Loucy (cell line): ENCODE measurements around the gene NHLRC4.
A peak's percentile ranks its signal among the peaks of the same experiment; 100 is the strongest.

Experiments
- H2AFZ ChIP-seq: fragments of 200-600 bp; sonication (generic); 2 replicates; pipeline ENCODE4 v1.6.0; 2016; ENCODE audit warnings: antibody characterized with exemption, mild to moderate bottlenecking, low read length, moderate library complexity
- H3F3A ChIP-seq: fragments of 200-600 bp; 2 replicates; pipeline ENCODE4 v1.6.0; 2016; ENCODE audit warnings: antibody characterized with exemption, low read depth, mild to moderate bottlenecking
- H3K27me3 ChIP-seq: fragments of 200-600 bp; sonication (generic); 2 replicates; pipeline ENCODE4 v1.6.1; 2014; ENCODE audit warnings: low read length, mild to moderate bottlenecking; ENCODE audit not compliant: insufficient read depth, poor library complexity, severe bottlenecking
- H3K36me3 ChIP-seq: fragments of 200-600 bp; sonication (generic); 2 replicates; pipeline ENCODE4 v1.6.1; 2016; ENCODE audit warnings: low read length; ENCODE audit not compliant: insufficient read depth
- H3K4me1 ChIP-seq: fragments of 200-600 bp; sonication (generic); 2 replicates; pipeline ENCODE4 v1.5.1; 2014; ENCODE audit warnings: low read length, mild to moderate bottlenecking; ENCODE audit not compliant: insufficient read depth, poor library complexity, severe bottlenecking
- H3K4me2 ChIP-seq: fragments of 200-600 bp; sonication (generic); 2 replicates; pipeline ENCODE4 v1.6.0; 2014; ENCODE audit warnings: antibody characterized with exemption, low read length, low read depth, mild to moderate bottlenecking; ENCODE audit not compliant: poor library complexity, severe bottlenecking
- H3K4me3 ChIP-seq: fragments of 200-600 bp; sonication (generic); 2 replicates; pipeline ENCODE4 v1.5.1; 2014; ENCODE audit warnings: low read length, mild to moderate bottlenecking, mixed read lengths; ENCODE audit not compliant: poor library complexity, severe bottlenecking
- H3K79me2 ChIP-seq: fragments of 200-600 bp; sonication (generic); 2 replicates; pipeline ENCODE4 v1.6.1; 2014; ENCODE audit warnings: low read length; ENCODE audit not compliant: insufficient read depth
- H3K9ac ChIP-seq: fragments of 200-600 bp; sonication (generic); 2 replicates; pipeline ENCODE4 v1.6.0; 2014; ENCODE audit warnings: mild to moderate bottlenecking, low read depth, low read length, moderate library complexity; ENCODE audit not compliant: poor library complexity, severe bottlenecking
- H3K9me2 ChIP-seq: fragments of 200-600 bp; sonication (generic); replicated peaks from 2 replicates; pipeline ENCODE4 v1.6.1; 2016; ENCODE audit warnings: low read depth, low read length, mixed read lengths
- H3K9me3 ChIP-seq: fragments of 200-600 bp; sonication (generic); 2 replicates; pipeline ENCODE4 v1.6.1; 2014; ENCODE audit warnings: mild to moderate bottlenecking, antibody characterized with exemption, low read length, low read depth; ENCODE audit not compliant: insufficient read depth
- H4K20me1 ChIP-seq: fragments of 200-600 bp; sonication (generic); 2 replicates; pipeline ENCODE4 v1.6.0; 2014; ENCODE audit warnings: antibody characterized with exemption, low read length, mild to moderate bottlenecking; ENCODE audit not compliant: insufficient read depth, poor library complexity, severe bottlenecking
- CTCF ChIP-seq: fragments of 200-600 bp; sonication (generic); conservative IDR thresholded peaks from 2 replicates; pipeline ENCODE4 v1.5.1; 2014; ENCODE audit warnings: mild to moderate bottlenecking, antibody characterized with exemption, low read length
- EZH2phosphoT487 ChIP-seq: fragments of 200-600 bp; IDR thresholded peaks from 2 replicates; pipeline ENCODE4 v1.6.1; 2018; ENCODE audit warnings: antibody characterized with exemption, mild to moderate bottlenecking, moderate library complexity, borderline replicate concordance

The NHLRC4 gene

DNA sequence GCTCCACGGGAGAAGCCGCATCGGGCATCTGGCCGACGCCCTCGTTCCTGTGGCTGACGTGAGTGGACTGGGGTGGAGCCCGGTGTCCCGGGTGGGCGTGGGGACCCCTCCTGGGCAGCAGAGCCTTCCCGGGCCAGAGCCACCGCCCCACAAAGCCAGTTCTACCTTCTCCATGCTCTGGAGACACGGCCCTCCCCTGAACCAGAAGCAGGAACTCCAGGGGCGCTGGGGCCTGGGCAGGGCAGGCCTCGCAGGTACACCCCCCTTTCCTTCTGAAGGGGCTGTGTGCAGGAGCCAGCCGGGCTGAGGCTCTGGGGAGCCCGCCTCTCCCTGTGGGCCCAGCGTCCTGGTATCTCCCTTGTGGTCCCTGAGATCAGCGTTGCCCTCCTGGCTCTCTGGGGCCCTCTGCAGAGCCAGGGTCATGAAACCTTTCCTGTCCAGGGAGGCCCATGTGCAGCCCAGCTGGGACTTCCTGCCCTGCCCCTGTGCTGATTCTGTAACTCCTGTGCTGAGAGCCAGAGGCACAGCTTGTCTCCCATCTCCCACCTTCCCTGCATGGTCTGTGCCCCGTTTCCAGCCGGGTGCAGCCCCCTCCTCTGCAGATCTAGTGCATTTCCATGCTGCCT lies 9.5 kb downstream of the NHLRC4 start:
- Histone ChIP-seq H3K9ac (peak overlapping the region; percentile 58), H3K9me2 (no peaks in the 10 kb centered on the region), H3K36me3 (no peaks in the 10 kb centered on the region), H2AFZ (0 out of 2 replicates have a peak overlapping the region, but pooled peaks have one; percentile 36), H3K27me3 (no peaks in the 10 kb centered on the region), H3K4me2 (peak overlapping the region; percentile 70), H4K20me1 (no peaks in the 10 kb centered on the region), H3K4me3 (peak overlapping the region; percentile 60), H3F3A (no peaks in the 10 kb centered on the region), H3K79me2 (no peaks in the 10 kb centered on the region), H3K9me3 (no peaks in the 10 kb centered on the region), H3K4me1 (peaks cover 14% of the 10 kb centered on the region)
- no peak for TF ChIP-seq EZH2phosphoT487
- no peak for TF ChIP-seq CTCF

DNA sequence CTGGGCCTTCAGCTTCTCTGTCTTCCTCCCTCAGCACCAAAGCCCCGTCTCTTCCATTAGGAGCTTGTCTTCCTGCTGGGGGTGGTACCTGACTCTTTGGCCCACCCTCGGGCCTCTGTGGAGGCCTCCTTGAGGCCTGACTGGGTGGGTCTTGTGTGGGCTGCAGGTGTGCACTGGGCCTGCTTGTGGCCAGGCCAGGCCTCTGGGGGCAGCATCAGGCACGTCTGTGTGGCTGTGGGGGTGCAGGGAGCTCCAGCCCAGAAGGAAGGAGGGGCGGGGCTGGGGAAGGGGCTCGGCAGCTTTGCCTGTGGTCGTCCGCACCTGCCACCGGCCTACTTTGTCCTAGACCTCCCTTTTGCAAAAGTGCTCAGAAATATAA lies 10.0 kb downstream of the NHLRC4 start:
- Histone ChIP-seq H3F3A (no peaks in the 10 kb centered on the region), H3K79me2 (no peaks in the 10 kb centered on the region), H3K9ac (peak overlapping the region; percentile 58), H3K9me2 (no peaks in the 10 kb centered on the region), H3K36me3 (no peaks in the 10 kb centered on the region), H3K4me3 (peak overlapping the region; percentile 60), H3K27me3 (no peaks in the 10 kb centered on the region), H3K9me3 (no peaks in the 10 kb centered on the region), H4K20me1 (no peaks in the 10 kb centered on the region), H3K4me1 (peaks cover 14% of the 10 kb centered on the region), H3K4me2 (peak overlapping the region; percentile 70), H2AFZ (0 out of 2 replicates have a peak overlapping the region, but pooled peaks have one; percentile 36)
- TF ChIP-seq EZH2phosphoT487 (no peak), CTCF (peak; percentile 38)

DNA sequence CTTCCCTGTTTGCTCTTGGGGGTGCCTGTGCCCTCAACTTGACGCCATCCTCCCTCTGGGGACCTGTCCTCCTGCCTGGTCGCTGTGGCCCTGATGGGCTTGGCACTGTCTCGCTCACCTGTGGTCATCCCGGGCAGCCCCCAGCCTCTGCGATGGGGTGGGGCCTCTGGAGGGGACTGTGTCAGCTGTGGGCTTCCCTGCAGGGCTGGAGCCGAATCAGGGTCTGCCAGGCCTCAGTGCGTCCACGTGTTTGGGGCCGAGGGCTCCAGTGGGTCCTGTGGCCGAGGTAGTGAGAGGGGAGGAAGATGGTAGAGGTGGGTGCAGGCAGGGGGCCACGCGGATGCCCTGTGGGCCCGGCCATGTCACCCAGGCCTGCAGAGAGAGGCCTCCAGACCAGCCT lies 11.0 kb downstream of the NHLRC4 start:
- Histone ChIP-seq H3K79me2 (no peaks in the 10 kb centered on the region), H3K4me2 (no peak overlapping the region), H3K36me3 (no peaks in the 10 kb centered on the region), H3K9ac (no peak overlapping the region), H3K4me3 (no peak overlapping the region), H3K9me2 (no peaks in the 10 kb centered on the region), H3K27me3 (no peaks in the 10 kb centered on the region), H3K9me3 (no peaks in the 10 kb centered on the region), H3F3A (no peaks in the 10 kb centered on the region), H3K4me1 (peaks cover 14% of the 10 kb centered on the region), H2AFZ (no peak overlapping the region), H4K20me1 (no peaks in the 10 kb centered on the region)
- TF ChIP-seq CTCF: no peak
- TF ChIP-seq EZH2phosphoT487: no peak
